GM23338 (cell line): ENCODE results near the gene PCBP2. TPM values are rescaled to one million over a fixed set of nuclear protein-coding genes. Genes with fewer than 3 reads are reported as not detected.
"Not testable (repeated sequence)": the region's sequence is repeated elsewhere in the genome, so short reads cannot be mapped to it uniquely, and the experiment has no call there.

Source experiments
- ATAC-seq: fragments of 200-7000 bp; cut with Tn5 transposase; 3 replicates; pipeline ENCODE4 v1.9.1; 2020
- DNase-seq: peaks from one replicate; pipeline ENCODE4 v3.0.0-alpha.2; 2015; ENCODE audit warnings: low spot score
- H2AFZ ChIP-seq: fragments of 200-600 bp; sonication (generic); 2 replicates; pipeline ENCODE4 v1.8.0; 2016; ENCODE audit warnings: antibody characterized with exemption, mild to moderate bottlenecking, moderate library complexity
- H3F3A ChIP-seq: fragments of 200-600 bp; sonication (generic); replicated peaks from 2 replicates; pipeline ENCODE4 v1.8.0; 2017; ENCODE audit warnings: antibody characterized with exemption, mixed run types, low read depth
- H3K27ac ChIP-seq: fragments of 200-600 bp; sonication (generic); 2 replicates; pipeline ENCODE4 v1.6.1; 2016; ENCODE audit warnings: low read depth
- H3K27me3 ChIP-seq: fragments of 200-600 bp; sonication (generic); 2 replicates; pipeline ENCODE4 v1.8.0; 2016; ENCODE audit warnings: mild to moderate bottlenecking, mixed run types, moderate library complexity; ENCODE audit not compliant: insufficient read depth
- H3K36me3 ChIP-seq: fragments of 200-600 bp; sonication (generic); 2 replicates; pipeline ENCODE4 v1.8.0; 2016; ENCODE audit warnings: mild to moderate bottlenecking; ENCODE audit not compliant: insufficient read depth
- H3K4me1 ChIP-seq: fragments of 200-600 bp; sonication (generic); 2 replicates; pipeline ENCODE4 v1.8.0; 2016; ENCODE audit warnings: mild to moderate bottlenecking, moderate library complexity; ENCODE audit not compliant: insufficient read depth
- H3K4me2 ChIP-seq: fragments of 200-600 bp; sonication (generic); 2 replicates; pipeline ENCODE4 v1.7.1; 2017; ENCODE audit warnings: mixed run types
- H3K4me3 ChIP-seq: fragments of 200-600 bp; sonication (generic); 2 replicates; pipeline ENCODE4 v1.6.1; 2016; ENCODE audit warnings: mixed run types
- H3K79me2 ChIP-seq: fragments of 200-600 bp; sonication (generic); replicated peaks from 2 replicates; pipeline ENCODE4 v1.8.0; 2017; ENCODE audit warnings: mild to moderate bottlenecking; ENCODE audit not compliant: insufficient read depth
- H3K9me2 ChIP-seq: fragments of 200-600 bp; sonication (generic); 2 replicates; pipeline ENCODE4 v1.8.0; 2017; ENCODE audit not compliant: insufficient read depth
- H4K20me1 ChIP-seq: fragments of 200-600 bp; sonication (generic); replicated peaks from 2 replicates; pipeline ENCODE4 v1.8.0; 2017; ENCODE audit warnings: mild to moderate bottlenecking; ENCODE audit not compliant: insufficient read depth
- H3K27ac Mint-ChIP-seq: 2 replicates; pipeline ENCODE4 v1.8.0; 2020; ENCODE audit warnings: inconsistent platforms, mild to moderate bottlenecking, moderate library complexity, mixed read lengths
- H3K27me3 Mint-ChIP-seq: 3 replicates; pipeline ENCODE4 v1.8.0; 2022; ENCODE audit warnings: low read depth, mild to moderate bottlenecking, moderate library complexity, mixed read lengths, inconsistent platforms; ENCODE audit not compliant: insufficient read depth, poor library complexity
- H3K36me3 Mint-ChIP-seq: 3 replicates; pipeline ENCODE4 v1.8.0; 2021; ENCODE audit warnings: low read depth, mild to moderate bottlenecking, inconsistent platforms, moderate library complexity, mixed read lengths
- H3K4me1 Mint-ChIP-seq: 3 replicates; pipeline ENCODE4 v1.8.0; 2020; ENCODE audit warnings: mild to moderate bottlenecking, inconsistent platforms, mixed read lengths
- H3K4me3 Mint-ChIP-seq: 3 replicates; pipeline ENCODE4 v1.8.0; 2021; ENCODE audit warnings: moderate library complexity, mild to moderate bottlenecking, inconsistent platforms, mixed read lengths
- H3K9me3 Mint-ChIP-seq: 3 replicates; pipeline ENCODE4 v1.8.0; 2020; ENCODE audit warnings: moderate library complexity, mild to moderate bottlenecking, inconsistent platforms, mixed read lengths
- CTCF ChIP-seq, 2 experiments: fragments of 200-600 bp in 1 of 2; sonication (generic) in 1 of 2; conservative IDR thresholded peaks; 2 replicates each; pipeline versions ENCODE4 v1.5.1 to v1.6.1; 2016 to 2017; ENCODE audit warnings: antibody characterized with exemption in 2 of 2, low read depth in 2 of 2, mild to moderate bottlenecking in 2 of 2, moderate library complexity in 1 of 2
- EZH2 ChIP-seq: fragments of 200-600 bp; sonication (generic); IDR thresholded peaks from one replicate; pipeline ENCODE4 v1.8.0; 2017; ENCODE audit warnings: antibody characterized with exemption, mild to moderate bottlenecking, low read depth; ENCODE audit not compliant: unreplicated experiment
- EZH2phosphoT487 ChIP-seq: fragments of 200-600 bp; sonication (generic); IDR thresholded peaks from one replicate; pipeline ENCODE4 v1.8.1; 2018; ENCODE audit warnings: antibody characterized with exemption; ENCODE audit not compliant: unreplicated experiment
- POLR2AphosphoS5 ChIP-seq: IDR thresholded peaks from 2 replicates; pipeline ENCODE4 v1.6.1; 2016; ENCODE audit warnings: antibody characterized with exemption, low read depth
- REST ChIP-seq: IDR thresholded peaks from one replicate; pipeline ENCODE4 v1.6.1; 2018; ENCODE audit warnings: antibody characterized with exemption; ENCODE audit not compliant: unreplicated experiment
- STAT1 ChIP-seq: IDR thresholded peaks from one replicate; pipeline ENCODE4 v1.6.1; 2016; ENCODE audit warnings: antibody characterized with exemption; ENCODE audit not compliant: unreplicated experiment
- ZNF114 ChIP-seq: fragments of 250-450 bp; sonication (Bioruptor Pico); IDR thresholded peaks from 2 replicates; pipeline ENCODE4 v1.5.0; 2020; ENCODE audit warnings: mild to moderate bottlenecking, moderate library complexity
- ZNF462 ChIP-seq: fragments of 250-450 bp; sonication (Bioruptor Pico); IDR thresholded peaks from 2 replicates; pipeline ENCODE4 v1.5.0; 2020; ENCODE audit warnings: mild to moderate bottlenecking, moderate library complexity
- polyA plus RNA-seq: library from polyadenylated mRNA; unstranded; fragments of >200 nt; fragmentation: Nextera tagmentation; extraction: Ambion mirVana; gene quantifications from 2 replicates; pipeline ENCODE4 v1.2.1, GENCODE V29; 2016
- total RNA-seq: library from RNA; depleted of rRNA; stranded (reverse); fragments of >200 nt; shearing (Covaris generic); gene quantifications from 2 replicates; pipeline ENCODE4 v1.2.3, GENCODE V29; 2014

Gene PCBP2
- total and polyA plus RNA-seq, 2 experiments from 2014 or later, result 397 to 676 TPM

GRCh38 chr12:53443955-53444354 is 7.9 kb upstream of the PCBP2 start (continued):
- no peak for TF ChIP-seq EZH2
- no peak for TF ChIP-seq ZNF114 (CRISPR knock-in tag)
- no peak for TF ChIP-seq POLR2AphosphoS5
- TF ChIP-seq EZH2phosphoT487, result no peak
- TF ChIP-seq STAT1, result no peak

GRCh38 chr12:53444593-53445325 is 7.1 kb upstream of the PCBP2 start:
- Histone ChIP-seq H4K20me1 (peaks cover 11% of the 10 kb centered on the region), H3F3A (peaks cover 14% of the 10 kb centered on the region; the same call in 1 of the 2 replicates), H3K79me2 (peaks cover 33% of the 10 kb centered on the region), H3K36me3 (peaks cover 26% of the 10 kb centered on the region), H3K4me2 (peak overlapping the region; percentile 62), H3K4me1 (peaks cover 28% of the 10 kb centered on the region), H3K27ac (peak overlapping the region; percentile 22), H3K4me3 (0 out of 2 replicates have a peak overlapping the region, but pooled peaks have one; percentile 17)
- not testable (repeated sequence) for H2AFZ ChIP-seq, H3K9me2 ChIP-seq, H3K27me3 ChIP-seq, H3K27ac Mint-ChIP-seq, DNase-seq, H3K9me3 Mint-ChIP-seq, ATAC-seq, H3K4me3 Mint-ChIP-seq
- peaks cover 15% of the 10 kb centered on the region for H3K27me3 Mint-ChIP-seq
- peaks cover 46% of the 10 kb centered on the region for H3K36me3 Mint-ChIP-seq
- H3K4me1 Mint-ChIP-seq, result peaks cover 21% of the 10 kb centered on the region

- Mint-ChIP-seq H3K4me1 (peaks cover 29% of the 10 kb centered on the region), H3K36me3 (peaks cover 51% of the 10 kb centered on the region), H3K27ac (0 out of 2 replicates have a peak overlapping the region, but pooled peaks have one; percentile 12), H3K27me3 (peaks cover 18% of the 10 kb centered on the region), H3K9me3 (no peaks in the 10 kb centered on the region), H3K4me3 (no peak overlapping the region)
- H3K27ac ChIP-seq, result peak overlapping the region; percentile 79; the same call in 1 of the 2 replicates
- no peak overlapping the region for H3K4me3 ChIP-seq
- H3K27me3 ChIP-seq, result no peaks in the 10 kb centered on the region
- H3K4me1 ChIP-seq, result peaks cover 9% of the 10 kb centered on the region; the same call in 1 of the 2 replicates
- no peak for DNase-seq
- no peaks in the 10 kb centered on the region for H3K9me2 ChIP-seq
- peaks cover 24% of the 10 kb centered on the region for H3F3A ChIP-seq
- ATAC-seq, result no peak
- peaks cover 28% of the 10 kb centered on the region for H3K36me3 ChIP-seq
- H4K20me1 ChIP-seq, result peaks cover 33% of the 10 kb centered on the region
- no peak overlapping the region for H3K4me2 ChIP-seq
- H2AFZ ChIP-seq, result no peak overlapping the region
- peaks cover 38% of the 10 kb centered on the region for H3K79me2 ChIP-seq
- TF ChIP-seq CTCF (conservative IDR thresholded peaks at IDR 0.05; ENCODE audit: low read depth in 2 of 2), result no peak
- TF ChIP-seq ZNF462, result no peak
- no peak for TF ChIP-seq REST
Measured at GRCh38 chr12:53450936-53451335, 966 bp upstream of the PCBP2 start.
